Stimulated activated CD4-positive, alpha-beta T cell treated with anti-CD3 and anti-CD28 coated beads, Interleukin-15, amount 100 ng/mL, for 48 hours (primary cell): ENCODE data around the gene FNDC3A.

Source experiments
- DNase-seq, 2 donors: peaks; one replicate each; pipeline ENCODE4 v3.0.0-alpha.2; 2020; ENCODE audit warnings: low read depth in 2 of 2

Gene FNDC3A

DNA sequence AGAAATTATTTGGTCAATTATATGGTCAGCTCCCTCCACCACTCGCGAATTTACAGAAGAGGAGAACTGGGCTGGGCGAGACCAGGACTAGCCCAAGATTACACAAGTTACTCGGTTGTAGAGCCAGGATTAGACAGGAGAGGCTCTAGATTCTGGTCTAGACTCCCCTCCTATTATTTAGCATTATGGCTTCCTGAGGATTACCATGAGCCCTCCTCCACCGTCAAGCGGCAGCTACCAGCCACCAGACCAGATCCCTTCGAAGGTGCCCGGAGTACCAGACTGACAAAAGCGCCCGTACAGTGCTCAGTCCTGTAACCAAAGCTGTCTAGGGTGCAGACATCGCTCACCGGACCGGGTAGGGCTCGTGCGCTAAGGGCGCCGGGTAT, 243.9 kb downstream of the FNDC3A start:
- no peak for DNase-seq

DNA sequence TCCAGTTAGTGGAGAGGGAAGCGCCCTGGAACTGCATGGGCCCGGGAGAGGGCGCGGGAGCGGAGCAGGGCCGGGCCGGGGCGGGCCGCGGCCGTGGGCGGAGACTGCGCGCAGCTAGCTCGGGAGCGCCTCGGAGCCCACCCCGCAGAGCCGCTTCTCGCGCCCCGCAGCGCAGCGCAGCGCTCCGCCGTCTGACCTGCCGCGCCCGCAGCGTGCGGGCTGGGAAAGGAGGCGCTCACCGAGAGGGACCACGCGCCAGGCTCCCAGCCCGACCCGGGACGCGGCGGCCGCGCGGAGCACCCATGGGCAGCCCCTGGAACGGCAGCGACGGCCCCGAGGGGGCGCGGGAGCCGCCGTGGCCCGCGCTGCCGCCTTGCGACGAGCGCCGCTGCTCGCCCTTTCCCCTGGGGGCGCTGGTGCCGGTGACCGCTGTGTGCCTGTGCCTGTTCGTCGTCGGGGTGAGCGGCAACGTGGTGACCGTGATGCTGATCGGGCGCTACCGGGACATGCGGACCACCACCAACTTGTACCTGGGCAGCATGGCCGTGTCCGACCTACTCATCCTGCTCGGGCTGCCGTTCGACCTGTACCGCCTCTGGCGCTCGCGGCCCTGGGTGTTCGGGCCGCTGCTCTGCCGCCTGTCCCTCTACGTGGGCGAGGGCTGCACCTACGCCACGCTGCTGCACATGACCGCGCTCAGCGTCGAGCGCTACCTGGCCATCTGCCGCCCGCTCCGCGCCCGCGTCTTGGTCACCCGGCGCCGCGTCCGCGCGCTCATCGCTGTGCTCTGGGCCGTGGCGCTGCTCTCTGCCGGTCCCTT, 244.5 kb downstream of the FNDC3A start, which contains the start of gene MLNR:
TSS of gene MLNR (plus strand) at position 303 of the 820 bp plus-strand sequence. CDS start at position 303, 0 bp downstream.
- DNase-seq, result peak in 1 of 2 donors; percentile 27

DNA sequence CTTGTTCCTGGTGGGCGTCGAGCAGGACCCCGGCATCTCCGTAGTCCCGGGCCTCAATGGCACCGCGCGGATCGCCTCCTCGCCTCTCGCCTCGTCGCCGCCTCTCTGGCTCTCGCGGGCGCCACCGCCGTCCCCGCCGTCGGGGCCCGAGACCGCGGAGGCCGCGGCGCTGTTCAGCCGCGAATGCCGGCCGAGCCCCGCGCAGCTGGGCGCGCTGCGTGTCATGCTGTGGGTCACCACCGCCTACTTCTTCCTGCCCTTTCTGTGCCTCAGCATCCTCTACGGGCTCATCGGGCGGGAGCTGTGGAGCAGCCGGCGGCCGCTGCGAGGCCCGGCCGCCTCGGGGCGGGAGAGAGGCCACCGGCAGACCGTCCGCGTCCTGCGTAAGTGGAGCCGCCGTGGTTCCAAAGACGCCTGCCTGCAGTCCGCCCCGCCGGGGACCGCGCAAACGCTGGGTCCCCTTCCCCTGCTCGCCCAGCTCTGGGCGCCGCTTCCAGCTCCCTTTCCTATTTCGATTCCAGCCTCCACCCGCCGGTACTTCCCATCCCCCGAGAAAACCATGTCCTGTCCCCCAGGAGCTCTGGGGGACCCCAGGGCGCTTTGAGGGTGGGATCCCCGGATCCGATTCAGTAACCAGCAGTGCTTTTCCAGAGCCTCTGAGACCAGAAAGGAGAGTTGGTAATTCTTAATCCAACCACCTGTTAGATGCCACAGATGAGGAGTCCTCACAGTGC, 245.3 kb downstream of the FNDC3A start:
- DNase-seq, result no peak

DNA sequence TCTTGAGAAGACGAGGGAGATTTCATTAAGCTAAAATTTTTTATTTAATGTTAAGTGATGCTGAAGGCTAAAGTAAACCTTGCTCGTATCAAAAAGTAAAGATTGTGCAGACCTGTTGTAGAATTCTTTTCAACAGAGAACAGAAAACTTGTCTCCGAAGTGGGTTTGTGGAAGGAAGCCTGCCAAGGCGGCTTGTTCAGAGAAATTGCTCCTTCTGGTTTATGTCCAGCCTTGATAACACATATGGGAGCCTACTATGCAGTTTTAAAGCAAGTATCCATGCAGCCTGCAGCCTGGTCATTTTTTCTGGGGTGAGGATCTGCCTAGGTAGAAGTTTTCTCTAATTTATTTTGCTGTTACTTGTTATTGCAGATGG, 245.9 kb downstream of the FNDC3A start:
- DNase-seq, result no peak

DNA sequence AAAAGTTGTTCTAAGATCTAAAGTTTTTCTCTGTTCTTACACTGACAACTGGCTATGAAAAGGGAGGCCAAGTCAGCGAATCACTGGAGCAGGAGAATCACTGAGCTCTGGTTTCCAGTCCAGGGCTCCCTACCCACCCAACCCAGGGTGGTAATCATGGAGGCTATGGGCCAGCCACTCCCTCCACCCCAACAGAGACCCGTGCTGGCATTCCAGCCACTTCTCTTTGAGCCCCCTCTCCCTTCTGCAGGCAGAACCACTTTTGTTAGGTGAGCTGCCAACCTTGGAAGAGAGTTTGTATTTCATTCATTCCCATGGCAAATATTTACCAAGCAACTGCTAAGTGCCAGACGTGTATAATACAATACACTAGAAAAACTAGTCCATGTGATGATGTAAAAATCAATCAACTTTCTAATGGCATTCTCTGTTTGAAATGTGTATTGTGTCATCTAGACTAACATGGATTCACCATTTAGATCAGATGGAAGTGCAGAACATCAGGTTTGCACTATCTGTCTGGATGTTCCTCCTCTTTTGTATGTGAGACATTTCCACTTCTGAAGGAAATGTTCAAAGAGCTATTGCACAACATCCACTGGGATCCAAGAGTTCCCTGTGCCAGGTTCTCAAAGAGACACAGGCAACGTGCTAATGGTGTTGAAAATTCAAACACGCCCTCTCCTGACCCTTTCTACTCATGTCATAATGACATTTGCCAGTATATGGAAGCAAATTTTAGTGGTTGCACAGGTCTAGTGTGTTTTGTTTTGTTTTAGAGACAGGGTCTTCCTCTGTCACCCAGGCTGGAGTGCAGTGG, 249.7 kb downstream of the FNDC3A start:
- DNase-seq, result no peak

DNA sequence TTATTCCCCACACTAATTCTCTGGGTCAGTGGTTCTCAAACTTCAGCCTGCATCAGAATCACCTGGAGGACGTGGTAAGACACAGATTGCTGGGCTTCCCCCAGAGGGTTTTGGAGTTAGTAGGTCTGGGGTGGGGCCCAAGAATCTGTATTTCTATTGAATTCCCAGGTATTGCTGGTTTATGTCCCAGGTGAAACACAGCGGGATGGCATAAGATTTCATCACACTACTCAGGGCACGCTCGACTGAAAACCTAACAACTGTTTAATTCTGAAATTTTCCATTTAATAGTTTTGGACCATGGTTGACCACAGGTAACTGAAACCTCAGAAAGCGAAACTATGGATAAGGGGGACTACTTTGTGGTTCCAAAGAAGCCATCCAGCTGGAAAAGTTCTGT, 250.9 kb downstream of the FNDC3A start:
- DNase-seq, result no peak

DNA sequence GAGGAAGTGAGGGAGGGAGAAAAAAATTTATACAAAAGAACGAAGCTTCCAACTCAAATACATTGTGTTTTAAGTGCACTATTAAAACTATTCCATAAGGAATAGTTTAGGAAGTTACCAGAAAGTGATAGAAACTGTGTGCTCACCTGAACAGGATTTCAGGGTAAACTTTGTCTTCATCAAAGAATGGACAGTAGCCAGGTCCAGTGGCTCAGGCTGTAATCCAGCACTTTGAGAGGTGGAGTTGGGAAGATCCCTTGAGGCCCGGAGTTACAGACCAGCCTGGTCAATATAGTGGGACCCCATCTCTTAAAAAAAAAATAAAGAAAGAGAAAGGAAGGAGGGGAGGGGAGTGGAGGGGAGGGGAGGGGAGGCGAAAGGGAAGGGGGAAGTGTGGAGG, 259.0 kb downstream of the FNDC3A start:
- DNase-seq, result no peak

DNA sequence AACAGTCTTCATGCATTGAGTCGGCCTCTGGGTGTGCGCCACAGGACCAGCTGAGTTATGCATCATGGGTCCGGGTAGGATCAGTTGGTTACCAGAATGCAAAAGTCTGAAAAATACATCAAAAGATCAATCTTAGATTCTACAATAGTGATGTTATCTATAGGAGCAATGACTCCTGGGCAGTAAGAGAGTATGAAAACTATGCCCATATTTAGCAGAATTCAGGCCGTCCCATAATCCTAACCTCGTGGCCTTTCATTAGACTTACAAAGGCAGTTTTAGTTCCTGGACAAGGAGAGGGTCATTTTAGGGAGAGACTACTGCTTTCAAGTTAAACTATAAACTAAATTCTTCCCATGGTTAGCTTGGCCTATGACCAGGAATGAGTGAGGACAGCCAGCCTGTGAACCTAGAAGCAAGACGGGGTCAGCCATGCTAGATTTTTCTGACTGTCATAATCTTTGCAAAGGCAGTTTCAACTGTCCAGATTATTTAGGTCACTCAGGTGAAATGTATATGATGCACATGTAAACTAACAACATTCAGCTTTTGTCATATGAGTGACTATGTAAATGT, 260.2 kb downstream of the FNDC3A start:
- DNase-seq, result no peak

DNA sequence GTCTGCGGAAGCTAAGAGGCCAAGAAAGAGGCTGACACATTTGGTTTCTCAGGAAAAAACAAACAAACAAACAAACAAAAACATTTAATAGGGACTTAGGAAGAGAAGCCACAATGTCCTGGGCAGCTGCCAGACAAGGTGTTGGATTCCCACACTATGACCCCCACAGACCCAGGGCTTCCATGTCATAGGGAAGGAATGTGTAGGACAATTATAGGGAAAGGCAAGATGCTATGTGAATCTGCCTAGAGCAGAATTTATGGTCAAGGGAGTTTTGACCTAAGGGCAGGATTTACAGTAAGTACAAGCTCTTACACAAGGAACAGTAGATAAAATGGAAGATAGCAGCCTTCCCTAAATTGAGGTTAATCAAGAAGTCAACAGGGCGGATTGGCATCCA, 262.9 kb downstream of the FNDC3A start:
- DNase-seq, result no peak

DNA sequence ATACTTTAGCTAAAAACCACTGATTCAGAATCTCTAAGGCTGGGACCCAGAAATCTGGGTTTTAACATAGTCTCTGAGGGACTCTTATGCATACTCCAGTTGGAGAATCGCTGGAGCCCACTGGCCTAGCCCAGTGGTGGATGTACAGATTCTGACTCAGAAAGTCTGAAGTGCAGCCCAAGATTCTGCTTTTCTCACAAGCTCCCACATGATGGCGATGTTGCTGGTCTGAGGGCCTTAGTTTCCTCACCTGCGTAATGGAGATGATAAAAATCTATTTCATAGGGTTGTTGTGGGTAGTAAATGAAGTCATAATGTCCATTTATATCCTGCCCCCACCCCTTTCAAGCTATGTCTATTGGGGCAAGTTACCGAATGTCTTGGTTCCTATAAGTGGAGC, 264.3 kb downstream of the FNDC3A start:
- peak in 1 of 2 donors; percentile 16 for DNase-seq

DNA sequence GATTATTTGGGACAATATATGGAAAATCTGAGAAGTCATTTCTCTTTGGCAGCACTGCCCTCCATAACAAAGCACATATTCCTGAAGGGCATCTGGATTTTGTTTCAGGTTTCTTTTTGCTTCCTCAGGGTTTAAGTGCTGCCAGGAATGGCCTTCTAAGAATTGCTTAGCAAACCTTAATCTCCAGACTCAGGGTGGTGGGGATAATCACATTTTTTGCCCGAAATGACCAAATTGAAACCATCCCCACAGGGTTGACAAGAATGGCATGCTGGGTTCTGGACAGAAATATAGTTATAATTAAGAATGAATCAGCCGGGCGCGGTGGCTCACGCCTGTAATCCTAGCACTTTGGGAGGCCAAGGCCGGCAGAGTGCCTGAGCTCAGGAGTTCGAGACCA, 265.6 kb downstream of the FNDC3A start:
- DNase-seq, result no peak

DNA sequence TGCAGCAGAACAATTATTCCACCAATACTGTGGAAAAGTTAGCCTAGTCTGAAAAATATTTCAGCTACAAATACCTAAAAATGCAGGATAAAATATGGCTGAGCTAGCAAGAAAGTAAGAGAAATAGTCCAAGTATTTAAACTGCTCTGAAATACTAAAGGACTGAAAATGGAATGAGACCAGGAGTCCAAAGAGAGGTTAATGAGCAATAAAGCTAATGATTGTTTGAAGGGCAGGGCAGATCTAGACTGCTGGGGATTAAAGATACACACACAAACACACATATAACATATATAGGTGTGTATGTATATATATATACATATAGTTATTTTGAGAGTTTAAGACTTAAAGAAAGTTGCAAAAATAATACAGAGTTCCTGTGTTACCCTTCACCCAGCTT, 269.4 kb downstream of the FNDC3A start:
- DNase-seq, result no peak

DNA sequence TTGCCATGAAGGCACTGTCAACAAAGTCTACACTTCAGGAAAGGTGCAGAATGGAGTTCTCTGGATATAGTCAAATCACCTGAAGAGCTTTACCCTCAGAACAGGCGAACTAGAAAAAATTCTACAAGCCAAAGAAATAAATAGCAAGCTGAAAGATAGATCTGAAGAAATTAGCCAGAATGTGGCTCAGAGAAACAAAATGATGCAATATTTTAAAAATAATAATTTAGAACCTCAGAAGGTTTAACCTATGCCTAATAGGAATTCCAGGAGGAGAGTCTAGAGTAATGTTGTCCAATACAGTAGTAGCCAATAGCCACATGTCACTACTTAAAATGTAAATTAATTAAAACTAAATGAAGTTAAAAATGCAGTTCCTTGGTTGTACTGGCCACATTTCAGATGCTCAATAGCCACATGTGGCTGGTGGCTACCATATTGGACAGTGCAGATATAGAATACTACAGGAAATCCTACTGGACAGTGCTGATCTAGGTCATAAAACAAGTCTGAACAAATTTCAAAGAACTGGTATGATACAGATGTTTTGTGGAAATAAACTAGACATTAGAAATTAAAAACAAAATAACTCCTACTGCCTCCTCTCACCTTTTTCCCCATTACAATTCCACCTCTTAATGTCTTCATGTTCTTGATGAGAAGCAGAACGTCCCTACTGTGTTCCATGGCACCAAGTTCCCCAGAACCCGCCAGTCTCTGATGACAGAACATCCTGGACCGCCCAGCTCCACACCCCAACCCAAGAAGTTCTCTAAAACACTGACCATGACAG, 271.3 kb downstream of the FNDC3A start:
- no peak for DNase-seq

DNA sequence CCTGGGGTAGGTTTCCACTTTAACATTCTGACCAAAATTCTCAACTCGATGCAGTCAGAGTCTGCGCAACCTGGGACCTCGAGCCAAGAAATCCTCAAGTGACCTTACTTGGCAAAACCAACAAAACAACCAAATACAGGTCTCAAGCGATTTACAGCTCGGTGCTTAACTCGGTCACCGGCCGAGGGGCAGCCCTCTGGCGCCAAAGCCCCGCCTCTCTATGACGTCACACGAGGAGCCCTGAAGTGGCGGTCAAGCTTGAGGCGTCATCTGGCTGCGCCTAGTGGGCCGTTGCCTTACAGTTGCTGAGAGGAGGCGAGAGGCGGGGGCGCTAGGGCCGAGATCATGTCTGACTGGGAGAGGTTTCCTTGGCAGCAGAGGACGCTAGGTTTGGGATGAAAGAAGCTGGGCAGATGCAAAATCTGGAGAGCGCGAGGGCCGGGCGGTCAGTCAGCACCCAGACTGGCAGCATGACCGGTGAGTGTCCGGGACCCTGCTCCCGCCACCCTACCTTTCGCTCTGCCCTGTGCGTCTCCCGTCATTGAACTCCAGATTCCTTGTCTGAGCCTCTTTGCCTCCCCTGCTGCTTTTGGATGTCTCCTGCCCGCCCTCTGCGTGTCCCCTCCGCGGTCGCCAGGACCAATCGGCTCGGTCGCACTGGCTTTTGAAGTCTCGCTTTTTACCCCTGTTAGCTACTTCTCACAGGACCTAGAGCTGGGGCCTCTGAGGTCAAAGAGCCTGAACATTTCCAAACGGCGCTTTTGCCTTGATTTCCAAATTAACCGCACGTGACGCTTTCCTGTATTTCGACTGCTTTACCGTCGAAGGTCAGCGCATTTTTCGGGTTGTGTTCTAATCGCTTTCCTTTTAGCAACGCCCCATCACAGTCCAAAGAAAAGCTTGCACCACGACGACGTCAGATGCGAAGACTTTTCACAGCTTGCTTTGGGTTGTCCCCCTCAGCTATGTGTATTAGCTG, 272.2 kb downstream of the FNDC3A start, which contains the start of gene CDADC1:
TSS of gene CDADC1 (plus strand) at position 283 of the 979 bp plus-strand sequence. CDS start at position 396, 113 bp downstream.
- DNase-seq, result peak; percentile 84 to 94

DNA sequence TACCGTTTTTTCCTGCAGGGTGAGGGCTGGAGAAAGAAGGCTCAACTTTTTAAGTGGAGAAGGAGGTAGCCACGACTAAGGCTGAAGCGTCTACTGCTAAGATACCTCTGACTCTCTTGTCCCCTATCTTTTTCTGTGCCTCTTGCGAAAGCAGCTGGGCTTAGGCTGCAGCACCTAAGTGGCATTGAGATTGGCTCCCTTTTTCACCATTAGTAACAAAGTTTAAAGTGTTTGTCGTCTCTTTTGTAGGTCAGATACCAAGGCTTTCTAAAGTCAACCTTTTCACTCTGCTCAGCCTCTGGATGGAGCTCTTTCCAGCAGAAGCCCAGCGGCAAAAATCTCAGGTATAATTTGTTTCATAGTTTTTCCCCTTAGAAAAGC, 272.9 kb downstream of the FNDC3A start:
- DNase-seq, result no peak

DNA sequence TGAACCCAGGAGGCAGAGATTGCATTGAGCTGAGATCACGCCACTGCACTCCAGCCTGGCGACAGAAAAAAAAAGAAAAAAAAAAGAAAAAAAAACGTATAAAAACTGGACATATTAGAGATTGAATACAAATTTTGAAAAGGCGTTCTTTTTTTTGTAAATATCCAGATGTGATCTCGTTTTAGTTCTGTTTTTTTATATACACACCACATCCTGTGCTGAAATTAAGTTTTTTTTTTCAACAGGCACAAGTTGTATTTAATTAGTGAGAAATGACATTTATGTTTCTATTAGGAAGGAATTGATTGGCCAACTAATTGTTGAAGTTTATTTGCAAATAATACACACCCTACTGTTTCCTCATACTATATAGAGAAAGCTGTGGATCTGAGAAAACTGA, 275.6 kb downstream of the FNDC3A start:
- DNase-seq, result no peak

DNA sequence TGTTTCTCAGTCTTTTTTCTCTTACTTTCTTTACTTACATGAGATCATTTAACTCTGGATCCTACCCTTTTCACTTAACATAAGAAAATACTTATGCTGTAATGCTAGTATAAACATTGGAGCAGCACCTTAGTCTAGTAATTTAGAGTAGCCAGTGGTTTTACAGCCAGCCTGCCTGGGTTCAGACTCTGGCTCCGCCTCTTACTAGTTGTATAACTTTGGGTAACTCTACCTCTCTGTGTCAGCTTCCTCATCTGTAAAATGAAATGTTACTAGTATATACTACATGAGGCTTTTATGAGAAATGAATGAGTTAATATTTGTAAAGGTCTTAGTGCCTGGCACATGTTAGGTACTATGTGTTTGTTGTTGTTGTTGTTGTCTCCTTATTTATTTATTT, 277.6 kb downstream of the FNDC3A start:
- no peak for DNase-seq

DNA sequence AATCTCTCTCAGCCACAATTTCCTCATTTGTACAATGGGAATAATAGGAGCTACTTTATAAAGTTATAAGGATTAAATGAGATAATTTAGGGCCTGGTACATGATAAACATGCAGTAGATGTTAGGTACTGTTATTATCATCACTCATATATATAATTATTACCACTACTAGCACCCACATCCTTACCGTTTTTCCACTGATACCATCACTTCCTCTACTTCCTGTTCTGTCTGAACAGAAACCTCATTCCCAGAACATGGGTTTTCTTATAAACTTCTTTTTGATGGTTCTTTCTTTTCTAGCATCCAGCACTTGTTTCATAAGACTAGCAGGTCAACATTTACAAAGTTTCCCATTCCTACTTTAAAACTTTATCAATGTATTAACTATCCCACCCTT, 278.3 kb downstream of the FNDC3A start:
- DNase-seq, result no peak

DNA sequence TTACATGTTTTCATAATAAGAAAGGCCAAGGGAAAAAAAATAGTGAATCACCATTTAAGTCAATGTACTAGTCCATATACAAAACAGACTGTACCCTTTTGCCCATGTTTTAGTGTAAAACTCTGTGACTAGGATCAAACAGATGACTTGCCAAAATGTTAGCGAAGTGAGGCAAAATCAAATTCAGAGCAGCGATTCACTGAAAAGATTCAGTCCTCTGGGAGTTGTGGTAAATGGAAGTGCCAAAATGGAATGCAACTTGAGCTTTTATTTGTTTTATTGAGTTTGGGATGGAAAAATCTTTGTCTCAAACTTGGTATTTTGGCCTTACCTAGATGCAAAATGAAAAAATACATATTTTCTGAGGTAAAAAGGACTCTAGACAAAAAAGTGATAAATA, 281.1 kb downstream of the FNDC3A start:
- DNase-seq, result no peak
